VCaP (cell line): Measurements from ENCODE around the gene OR11A1.

Experiments used
- H3K27ac ChIP-seq: fragments of 450-650 bp; 2 replicates; pipeline ENCODE4 v1.5.1; 2017
- TF ChIP-seq, protein P1 (sequence below): fragments of 450-650 bp; conservative IDR thresholded peaks from 2 replicates; pipeline ENCODE4 v1.5.1; 2017; ENCODE audit warnings: mild to moderate bottlenecking, moderate library complexity

OR11A1 gene

DNA sequence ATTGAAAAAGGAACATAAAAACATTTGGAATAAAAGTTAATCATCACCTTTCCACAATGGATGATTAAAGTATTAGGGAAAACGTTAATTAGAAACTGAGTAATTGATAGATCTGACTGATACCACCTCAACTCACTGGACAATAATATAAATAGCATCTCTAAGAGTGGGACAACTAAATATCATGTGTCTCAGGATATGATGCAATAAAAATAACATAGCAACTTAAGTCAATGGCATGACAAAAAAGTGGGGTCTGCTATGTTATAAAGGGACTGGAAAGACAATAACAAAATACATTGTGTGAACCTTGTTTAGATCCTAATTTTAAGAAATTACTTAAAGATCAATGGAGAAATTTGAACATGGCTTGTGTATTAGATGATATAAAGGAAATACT lies 31.8 kb downstream of the OR11A1 start:
- TF ChIP-seq, protein P1, sequence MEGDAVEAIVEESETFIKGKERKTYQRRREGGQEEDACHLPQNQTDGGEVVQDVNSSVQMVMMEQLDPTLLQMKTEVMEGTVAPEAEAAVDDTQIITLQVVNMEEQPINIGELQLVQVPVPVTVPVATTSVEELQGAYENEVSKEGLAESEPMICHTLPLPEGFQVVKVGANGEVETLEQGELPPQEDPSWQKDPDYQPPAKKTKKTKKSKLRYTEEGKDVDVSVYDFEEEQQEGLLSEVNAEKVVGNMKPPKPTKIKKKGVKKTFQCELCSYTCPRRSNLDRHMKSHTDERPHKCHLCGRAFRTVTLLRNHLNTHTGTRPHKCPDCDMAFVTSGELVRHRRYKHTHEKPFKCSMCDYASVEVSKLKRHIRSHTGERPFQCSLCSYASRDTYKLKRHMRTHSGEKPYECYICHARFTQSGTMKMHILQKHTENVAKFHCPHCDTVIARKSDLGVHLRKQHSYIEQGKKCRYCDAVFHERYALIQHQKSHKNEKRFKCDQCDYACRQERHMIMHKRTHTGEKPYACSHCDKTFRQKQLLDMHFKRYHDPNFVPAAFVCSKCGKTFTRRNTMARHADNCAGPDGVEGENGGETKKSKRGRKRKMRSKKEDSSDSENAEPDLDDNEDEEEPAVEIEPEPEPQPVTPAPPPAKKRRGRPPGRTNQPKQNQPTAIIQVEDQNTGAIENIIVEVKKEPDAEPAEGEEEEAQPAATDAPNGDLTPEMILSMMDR = no peak
- H3K27ac ChIP-seq = no peak overlapping the region

DNA sequence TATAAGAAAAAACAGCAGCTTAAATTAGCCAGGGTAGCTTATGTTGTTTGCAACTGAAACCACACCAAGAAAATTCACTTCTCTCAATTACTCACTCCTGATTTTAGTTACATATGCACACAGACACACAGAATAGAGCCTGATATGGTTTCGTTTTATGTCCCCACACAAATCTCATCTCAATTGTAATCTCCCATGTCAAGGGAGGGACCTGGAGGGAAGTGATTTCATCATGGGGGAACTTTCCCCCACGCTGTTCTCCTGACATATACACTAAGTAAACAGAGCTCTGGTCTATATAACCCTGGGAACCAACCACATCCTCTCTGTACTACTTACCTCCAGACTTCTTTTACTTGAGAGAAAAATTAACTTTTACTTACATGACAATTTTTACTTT lies 32.3 kb downstream of the OR11A1 start:
- H3K27ac ChIP-seq = no peak overlapping the region
- TF ChIP-seq, protein P1 = no peak

DNA sequence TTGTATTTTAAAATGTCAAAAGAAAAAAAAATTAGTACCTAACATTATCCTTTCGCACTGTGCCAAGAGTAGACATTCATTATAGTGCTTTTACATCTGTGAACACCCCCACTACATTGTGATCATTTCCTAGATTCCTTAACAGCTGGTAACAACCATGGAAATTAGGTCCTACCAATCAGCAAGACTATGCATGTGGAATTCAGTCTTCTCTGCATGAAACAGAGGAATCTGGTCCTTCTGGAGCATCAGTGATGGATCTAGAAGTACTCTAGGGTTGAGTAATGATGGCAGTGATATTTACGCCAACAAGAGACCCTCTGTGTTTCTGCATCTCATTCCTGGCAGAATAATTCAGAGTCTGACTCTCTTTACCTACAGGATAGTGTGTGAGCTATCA lies 32.7 kb downstream of the OR11A1 start:
- TF ChIP-seq, protein P1 = no peak
- no peak overlapping the region for H3K27ac ChIP-seq

DNA sequence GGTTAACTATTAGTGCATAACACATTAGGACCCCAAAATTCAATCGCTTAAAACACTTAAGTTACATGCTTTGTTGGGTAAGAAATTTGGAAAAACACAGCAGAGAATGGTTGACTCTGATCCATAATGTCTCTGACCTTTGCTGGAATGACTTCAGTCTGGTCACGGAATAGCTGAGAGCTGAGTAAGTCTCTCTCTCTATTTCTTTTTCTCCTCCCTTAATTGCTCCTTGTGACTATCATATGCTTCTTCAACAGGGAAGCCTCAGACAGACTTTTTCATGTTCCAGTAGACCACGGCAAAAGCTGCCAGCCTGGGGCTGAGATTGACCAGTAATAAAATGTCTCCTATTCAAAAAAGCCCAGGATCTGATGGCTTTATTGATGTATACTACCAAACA lies 37.4 kb downstream of the OR11A1 start:
- TF ChIP-seq, protein P1 = no peak
- H3K27ac ChIP-seq = no peak overlapping the region

DNA sequence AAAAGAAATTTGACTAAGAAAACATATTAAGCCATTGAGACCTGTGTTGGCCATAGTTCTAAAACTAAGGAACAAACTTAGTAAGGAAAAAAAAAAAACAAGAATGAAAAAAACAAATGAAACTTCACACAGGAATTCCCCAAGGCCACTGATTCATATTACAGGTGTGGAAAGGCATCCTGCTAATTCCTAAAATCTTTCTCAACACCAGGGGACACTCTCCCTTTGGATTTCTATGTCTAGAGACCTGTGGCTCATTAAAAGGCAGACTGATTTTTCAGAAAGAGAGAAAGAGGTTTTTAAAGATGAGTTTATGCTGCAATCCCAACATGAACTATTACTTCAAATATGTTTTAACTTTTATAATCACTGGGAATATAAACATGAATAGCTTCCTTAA lies 42.3 kb downstream of the OR11A1 start, which contains the start of gene OR12D1:
Gene OR12D1, plus strand, starts transcription at position 341 of the 400 bp plus-strand sequence.
- H3K27ac ChIP-seq = no peak within 1 kb of the TSS
- TF ChIP-seq, protein P1 = peak; percentile 96

DNA sequence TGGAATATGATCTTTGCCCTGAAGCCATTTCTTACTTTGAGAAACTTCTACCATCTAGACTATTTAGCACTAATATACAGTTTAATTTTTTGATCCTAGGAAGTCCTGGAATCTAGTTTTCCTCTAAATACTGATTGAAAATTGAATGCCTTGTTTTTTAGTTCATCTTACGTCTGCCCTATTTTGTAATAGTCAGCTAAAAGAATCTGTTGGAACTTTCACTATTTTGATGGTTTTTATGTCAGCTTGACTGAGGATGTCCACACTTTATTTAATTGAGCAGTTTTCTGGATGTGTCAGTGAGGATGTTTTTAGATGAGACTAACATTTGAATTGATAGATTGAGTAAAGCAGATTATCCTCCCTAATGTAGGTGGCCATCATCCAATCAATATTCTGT lies 53.1 kb downstream of the OR11A1 start:
- TF ChIP-seq, protein P1 = no peak
- no peak overlapping the region for H3K27ac ChIP-seq

DNA sequence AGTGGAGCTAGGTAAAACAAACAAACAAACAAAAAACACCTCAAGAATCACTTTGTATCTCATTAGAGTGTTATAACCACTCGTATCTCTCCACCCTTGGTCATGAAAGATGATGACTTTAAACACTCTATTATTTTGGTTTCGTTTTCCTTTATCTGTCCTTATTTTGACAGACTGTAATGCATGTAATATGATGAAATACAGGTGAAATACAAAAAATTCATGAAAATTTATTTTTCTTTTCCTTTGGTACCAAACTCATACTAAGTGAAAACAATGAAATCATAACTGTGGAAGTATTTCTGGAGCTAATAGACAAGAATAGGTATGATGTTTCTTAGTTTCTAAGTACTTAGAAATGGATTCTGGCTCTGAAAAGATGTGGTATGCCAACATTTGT lies 57.3 kb downstream of the OR11A1 start:
- TF ChIP-seq, protein P1 = no peak
- H3K27ac ChIP-seq = no peak overlapping the region

DNA sequence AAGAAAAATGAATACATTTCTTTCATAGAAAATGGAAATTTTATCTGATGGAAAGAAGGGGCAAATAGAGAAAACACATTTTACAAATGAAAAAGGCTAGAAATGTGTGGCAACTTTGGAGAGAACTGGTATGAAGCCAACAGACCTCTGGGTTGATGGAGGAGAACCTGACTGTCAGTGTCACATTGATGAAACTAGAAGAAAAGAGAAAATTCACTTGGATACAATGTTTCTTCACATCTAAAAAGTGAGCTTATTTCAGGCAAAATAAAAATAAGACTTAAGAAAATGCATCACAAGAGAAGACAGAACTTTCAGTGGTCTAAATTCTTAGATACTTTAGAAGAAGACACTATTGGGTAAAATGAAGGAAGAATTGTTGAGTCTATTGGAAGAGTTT lies 61.5 kb downstream of the OR11A1 start, which contains the start of gene OR12D2:
Gene OR12D2, plus strand, starts transcription at position 301 of the 400 bp plus-strand sequence. CDS start 1,069 bp downstream, outside the sequence.
- TF ChIP-seq, protein P1 = no peak
- H3K27ac ChIP-seq = no peak within 1 kb of the TSS
